Measurements from ENCODE around the gene EVC2.

The EVC2 gene

DNA sequence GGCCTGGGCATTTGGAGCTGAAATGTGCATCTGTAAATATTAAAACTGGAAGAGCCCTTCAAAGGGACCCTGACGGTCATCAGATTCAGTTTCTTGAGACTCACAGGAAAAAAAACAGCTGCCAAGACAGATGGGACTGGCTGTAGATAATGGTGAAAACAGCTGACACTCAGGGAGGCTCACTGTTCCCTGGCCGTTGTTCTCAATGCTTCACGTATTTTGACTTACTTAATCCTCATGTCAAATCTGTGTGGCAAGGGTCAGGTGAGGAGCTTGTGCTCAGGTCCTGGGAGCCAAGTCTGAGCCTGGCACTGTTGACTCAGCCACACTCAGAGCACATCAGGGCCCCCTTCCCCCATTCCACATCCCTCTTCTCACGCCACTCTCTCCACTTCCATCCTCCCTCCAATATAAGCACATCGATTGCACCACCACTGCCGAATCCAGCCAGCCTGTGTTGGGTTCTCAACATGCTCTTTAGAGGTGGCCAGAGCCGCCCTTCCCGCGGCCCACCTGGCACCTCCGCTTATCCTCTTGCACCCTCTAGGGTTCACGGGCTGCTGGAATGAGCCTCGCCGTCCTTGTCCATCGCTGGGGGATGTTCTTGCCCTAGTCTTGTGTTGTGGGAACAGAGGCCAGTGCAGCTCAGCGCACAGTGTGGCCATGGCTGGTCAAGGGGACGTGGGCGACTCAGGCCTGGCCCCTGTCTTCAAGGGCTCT is 42.7 kb upstream of the EVC2 start:
- H3K4me3 ChIP-seq (ENCODE audit: low read depth, low read length), result no peak overlapping the region
- no peak for TF ChIP-seq CTCF (IDR thresholded peaks at IDR 0.05; ENCODE audit: borderline replicate concordance, insufficient read depth, low read depth, low read length)

DNA sequence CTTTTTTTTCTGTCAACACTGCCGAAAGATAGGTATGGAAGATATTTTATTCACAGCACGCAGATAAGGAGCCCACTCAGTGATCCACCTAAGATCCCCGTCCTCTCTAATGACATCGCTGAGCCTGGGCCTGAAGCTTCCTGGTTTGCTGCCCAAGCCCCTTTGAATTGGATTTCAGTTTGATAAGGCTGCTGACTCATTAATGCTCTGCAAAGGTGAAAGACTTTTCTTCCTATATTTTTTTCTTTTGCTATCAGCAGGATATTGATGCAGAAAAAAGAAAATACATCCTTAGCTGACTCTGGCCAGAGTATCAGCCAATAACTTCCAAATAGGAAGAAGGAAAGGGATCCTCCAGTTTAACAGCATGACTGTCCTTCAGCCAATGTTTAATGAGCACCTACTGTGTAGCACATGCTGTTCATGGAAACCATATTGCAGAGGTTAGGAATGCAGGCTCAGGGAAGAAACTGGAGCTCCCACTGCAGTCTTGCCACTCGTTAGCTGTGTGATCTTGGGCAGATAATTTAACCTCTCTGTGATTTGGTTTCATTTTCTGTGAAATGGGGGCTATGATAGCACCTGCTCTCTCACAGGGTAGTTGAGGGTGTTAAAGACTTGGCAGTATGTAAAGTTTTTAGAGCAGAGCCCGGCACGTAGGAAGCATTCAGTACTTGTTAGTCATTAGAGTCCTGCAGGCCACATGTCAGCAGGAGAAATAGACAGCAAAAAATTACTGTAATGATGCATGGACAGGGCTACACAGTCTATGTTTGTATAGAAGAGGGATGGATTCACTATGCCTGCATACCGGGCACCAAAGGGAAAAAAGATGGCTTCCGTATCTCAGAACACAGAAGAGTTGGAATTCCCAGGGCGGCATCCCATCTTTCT is 41.9 kb upstream of the EVC2 start:
- TF ChIP-seq CTCF (IDR thresholded peaks at IDR 0.05; ENCODE audit: borderline replicate concordance, insufficient read depth, low read depth, low read length), result no peak

GRCh38 chr4:5749568-5749967 is 41.2 kb upstream of the EVC2 start:
- no peak overlapping the region for H3K4me3 ChIP-seq (ENCODE audit: low read depth, low read length)
- TF ChIP-seq CTCF (IDR thresholded peaks at IDR 0.05; ENCODE audit: borderline replicate concordance, insufficient read depth, low read depth, low read length), result no peak

More for the DNA sequence above, 41.9 kb upstream of the EVC2 start:
- H3K4me3 ChIP-seq (ENCODE audit: low read depth, low read length), result no peak overlapping the region

- no peak for TF ChIP-seq CTCF (IDR thresholded peaks at IDR 0.05; ENCODE audit: borderline replicate concordance, insufficient read depth, low read depth, low read length)
- no peak overlapping the region for H3K4me3 ChIP-seq (ENCODE audit: low read depth, low read length)
Observed at GRCh38 chr4:5747738-5748375, 39.5 kb upstream of the EVC2 start.

DNA sequence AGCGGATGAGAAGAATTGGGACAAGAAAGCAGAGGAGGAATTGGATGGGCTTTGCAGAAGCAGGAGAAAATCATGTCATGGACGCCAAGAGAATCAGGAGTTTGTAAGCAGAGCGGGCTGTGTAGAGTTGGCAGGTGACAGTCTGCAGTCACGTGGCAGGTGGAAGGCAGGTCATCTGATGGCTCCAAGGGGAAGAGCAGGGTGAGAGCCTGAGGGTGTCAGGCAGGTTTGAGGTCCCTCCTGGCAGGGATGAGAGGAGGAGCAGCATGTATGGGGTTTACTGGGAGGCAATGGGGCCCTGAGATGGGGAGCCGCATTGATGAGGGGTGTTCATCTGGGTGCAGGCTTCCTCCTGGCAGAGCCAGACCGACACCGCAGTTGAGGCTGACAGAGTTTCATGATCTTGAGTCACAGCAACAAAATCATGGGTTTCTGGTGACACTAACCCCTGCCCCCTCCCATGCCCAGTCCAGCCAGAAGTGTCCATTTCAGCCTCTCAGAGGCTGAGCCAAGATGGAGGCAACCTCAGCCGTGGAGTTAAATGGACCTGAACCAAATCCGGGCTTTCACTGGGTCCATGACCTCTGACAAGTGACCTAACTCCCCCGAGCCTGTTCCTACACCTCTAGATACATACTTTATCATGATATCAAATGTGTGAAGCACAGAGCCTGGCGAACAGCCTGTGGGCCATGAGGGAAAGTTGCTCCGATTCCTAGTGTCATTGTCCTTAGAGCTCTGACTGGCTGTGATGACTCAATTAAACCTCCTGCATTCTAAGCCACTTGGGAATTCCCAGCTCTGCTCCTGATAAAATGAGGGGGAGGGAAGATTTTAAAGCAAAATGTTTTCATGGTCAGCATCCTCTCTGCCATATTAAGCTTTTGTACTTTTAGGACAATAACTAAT is 38.7 kb upstream of the EVC2 start:
- no peak for TF ChIP-seq CTCF (IDR thresholded peaks at IDR 0.05; ENCODE audit: borderline replicate concordance, insufficient read depth, low read depth, low read length)
- no peak overlapping the region for H3K4me3 ChIP-seq (ENCODE audit: low read depth, low read length)

- no peak overlapping the region for H3K4me3 ChIP-seq (ENCODE audit: low read depth, low read length)
- TF ChIP-seq CTCF (IDR thresholded peaks at IDR 0.05; ENCODE audit: borderline replicate concordance, insufficient read depth, low read depth, low read length), result no peak
Observed at GRCh38 chr4:5746250-5746649, 37.9 kb upstream of the EVC2 start.
